SK-N-SH treated with all-trans-retinoic acid at 6 μM for 48 hours (cell line): ENCODE results near the gene ADAMTS9.

ENCODE experiments used
- ISL1 ChIP-seq: fragments of 250-450 bp; sonication (Bioruptor Pico); IDR thresholded peaks from 2 replicates; pipeline ENCODE4 v2.1.2; 2022; ENCODE audit warnings: mild to moderate bottlenecking, moderate library complexity
- ZNF70 ChIP-seq: fragments of 450-650 bp; formaldehyde crosslinking; IDR thresholded peaks from 2 replicates; pipeline ENCODE4 v1.5.0; 2020; ENCODE audit warnings: mild to moderate bottlenecking, moderate library complexity

GRCh38 chr3:64625381-64625780 lies 62.4 kb downstream of the ADAMTS9 start:
- TF ChIP-seq ISL1 (CRISPR knock-in tag): no peak
- no peak for TF ChIP-seq ZNF70 (CRISPR knock-in tag)
